Ishikawa (cell line): ENCODE data around the gene ANKRD11.

Experiments used
- CEBPB ChIP-seq: IDR thresholded peaks from 2 replicates; pipeline ENCODE4 v1.6.1; 2012
- CREB1 ChIP-seq: IDR thresholded peaks from 2 replicates; pipeline ENCODE4 v1.6.1; 2012; ENCODE audit warnings: low read depth
- EGR1 ChIP-seq: IDR thresholded peaks from 2 replicates; pipeline ENCODE4 v1.6.1; 2012
- EP300 ChIP-seq: IDR thresholded peaks from 2 replicates; pipeline ENCODE4 v1.6.1; 2012; ENCODE audit warnings: borderline replicate concordance
- FOXM1 ChIP-seq: IDR thresholded peaks from 2 replicates; pipeline ENCODE4 v1.6.1; 2012; ENCODE audit warnings: low read depth, borderline replicate concordance
- NFIC ChIP-seq: IDR thresholded peaks from 2 replicates; pipeline ENCODE4 v1.6.1; 2012
- RAD21 ChIP-seq: IDR thresholded peaks from 2 replicates; pipeline ENCODE4 v1.6.1; 2012; ENCODE audit warnings: low read depth
- TAF1 ChIP-seq: IDR thresholded peaks from 2 replicates; pipeline ENCODE4 v1.6.1; 2012; ENCODE audit warnings: low read depth, mild to moderate bottlenecking
- TCF12 ChIP-seq: IDR thresholded peaks from 2 replicates; pipeline ENCODE4 v1.6.1; 2012; ENCODE audit warnings: low read depth
- TEAD4 ChIP-seq: IDR thresholded peaks from 2 replicates; pipeline ENCODE4 v1.6.1; 2012
- USF1 ChIP-seq: IDR thresholded peaks from 2 replicates; pipeline ENCODE4 v1.6.1; 2012
- YY1 ChIP-seq: IDR thresholded peaks from 2 replicates; pipeline ENCODE4 v1.6.1; 2012; ENCODE audit warnings: low read depth
- TF ChIP-seq, protein P1 (sequence below): IDR thresholded peaks from 2 replicates; pipeline ENCODE4 v1.6.1; 2012; ENCODE audit warnings: low read depth, mild to moderate bottlenecking
- TF ChIP-seq, protein P2 (sequence below): IDR thresholded peaks from 2 replicates; pipeline ENCODE4 v1.6.1; 2012

GRCh38 chr16:89452925-89453324 is 37.4 kb downstream of the ANKRD11 start:
- TF ChIP-seq CEBPB: no peak
- no peak for TF ChIP-seq TAF1
- TF ChIP-seq, protein P1, sequence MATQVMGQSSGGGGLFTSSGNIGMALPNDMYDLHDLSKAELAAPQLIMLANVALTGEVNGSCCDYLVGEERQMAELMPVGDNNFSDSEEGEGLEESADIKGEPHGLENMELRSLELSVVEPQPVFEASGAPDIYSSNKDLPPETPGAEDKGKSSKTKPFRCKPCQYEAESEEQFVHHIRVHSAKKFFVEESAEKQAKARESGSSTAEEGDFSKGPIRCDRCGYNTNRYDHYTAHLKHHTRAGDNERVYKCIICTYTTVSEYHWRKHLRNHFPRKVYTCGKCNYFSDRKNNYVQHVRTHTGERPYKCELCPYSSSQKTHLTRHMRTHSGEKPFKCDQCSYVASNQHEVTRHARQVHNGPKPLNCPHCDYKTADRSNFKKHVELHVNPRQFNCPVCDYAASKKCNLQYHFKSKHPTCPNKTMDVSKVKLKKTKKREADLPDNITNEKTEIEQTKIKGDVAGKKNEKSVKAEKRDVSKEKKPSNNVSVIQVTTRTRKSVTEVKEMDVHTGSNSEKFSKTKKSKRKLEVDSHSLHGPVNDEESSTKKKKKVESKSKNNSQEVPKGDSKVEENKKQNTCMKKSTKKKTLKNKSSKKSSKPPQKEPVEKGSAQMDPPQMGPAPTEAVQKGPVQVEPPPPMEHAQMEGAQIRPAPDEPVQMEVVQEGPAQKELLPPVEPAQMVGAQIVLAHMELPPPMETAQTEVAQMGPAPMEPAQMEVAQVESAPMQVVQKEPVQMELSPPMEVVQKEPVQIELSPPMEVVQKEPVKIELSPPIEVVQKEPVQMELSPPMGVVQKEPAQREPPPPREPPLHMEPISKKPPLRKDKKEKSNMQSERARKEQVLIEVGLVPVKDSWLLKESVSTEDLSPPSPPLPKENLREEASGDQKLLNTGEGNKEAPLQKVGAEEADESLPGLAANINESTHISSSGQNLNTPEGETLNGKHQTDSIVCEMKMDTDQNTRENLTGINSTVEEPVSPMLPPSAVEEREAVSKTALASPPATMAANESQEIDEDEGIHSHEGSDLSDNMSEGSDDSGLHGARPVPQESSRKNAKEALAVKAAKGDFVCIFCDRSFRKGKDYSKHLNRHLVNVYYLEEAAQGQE: no peak
- TF ChIP-seq YY1: no peak
- TF ChIP-seq EP300: no peak
- no peak for TF ChIP-seq TEAD4
- no peak for TF ChIP-seq RAD21
- no peak for TF ChIP-seq FOXM1
- no peak for TF ChIP-seq NFIC
- no peak for TF ChIP-seq USF1
- TF ChIP-seq, protein P2, sequence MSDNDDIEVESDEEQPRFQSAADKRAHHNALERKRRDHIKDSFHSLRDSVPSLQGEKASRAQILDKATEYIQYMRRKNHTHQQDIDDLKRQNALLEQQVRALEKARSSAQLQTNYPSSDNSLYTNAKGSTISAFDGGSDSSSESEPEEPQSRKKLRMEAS: no peak
- no peak for TF ChIP-seq EGR1
- TF ChIP-seq CREB1: no peak
- TF ChIP-seq TCF12: no peak
